Uterus (tissue), 4 donors: ENCODE measurements around the gene DDOST. TPM values are rescaled to one million over a fixed set of nuclear protein-coding genes. Genes with fewer than 3 reads are reported as not detected.

ENCODE experiments used
- DNase-seq, 2 donors: peaks; one replicate each; pipeline ENCODE4 v3.0.0-alpha.2; 2019 to 2020
- H3K27ac ChIP-seq, 2 donors: fragments of 200-600 bp; sonication (generic); 1 replicate in 1 of 2; 2 replicates in 1 of 2; pipeline ENCODE4 v1.5.1; 2016 to 2018
- H3K27me3 ChIP-seq, 2 donors: fragments of 200-600 bp; sonication (generic); one replicate each; pipeline ENCODE4 v1.5.1; 2018 to 2019; ENCODE audit warnings: control low read depth in 1 of 2
- H3K36me3 ChIP-seq, 2 donors: fragments of 200-600 bp; sonication (generic); one replicate each; pipeline ENCODE4 v1.5.1; 2019; ENCODE audit warnings: control low read depth in 1 of 2
- H3K4me1 ChIP-seq, 2 donors: fragments of 200-600 bp; sonication (generic); one replicate each; pipeline ENCODE4 v1.5.1; 2018 to 2019; ENCODE audit warnings: control low read depth in 1 of 2
- H3K4me3 ChIP-seq, 2 donors: fragments of 200-600 bp; sonication (generic); 1 replicate in 1 of 2; 2 replicates in 1 of 2; pipeline ENCODE4 v1.5.1; 2018 to 2019; ENCODE audit warnings: mild to moderate bottlenecking in 1 of 2
- H3K9me3 ChIP-seq, 2 donors: fragments of 200-600 bp; sonication (generic); one replicate each; pipeline ENCODE4 v1.5.1; 2019; ENCODE audit warnings: control low read depth in 1 of 2
- POLR2A ChIP-seq, 2 donors: fragments of 450-650 bp; IDR thresholded peaks; one replicate each; pipeline ENCODE4 v1.6.1; 2016; ENCODE audit warnings: antibody characterized with exemption in 2 of 2, mild to moderate bottlenecking in 1 of 2, moderate library complexity in 1 of 2
- intact Hi-C: fragments of 100-400 bp; cut with DNase I; formaldehyde crosslinking; loops from one replicate; pipeline ENCODE4 v1.15.1; 2023; ENCODE audit warnings: low total_unique reads
- total RNA-seq, 4 donors: library from RNA; depleted of rRNA in 3 of 4; stranded (reverse); fragments of >200 nt in 3 of 4; gene quantifications; one replicate each; pipeline versions ENCODE4 v1.1.0 to v1.2.4, GENCODE V29; 2014 to 2023
- TF ChIP-seq, protein P1 (sequence below), 4 experiments: fragments of 200-600 bp in 2 of 4; fragments of 450-650 bp in 2 of 4; sonication (generic) in 2 of 4; IDR thresholded peaks; one replicate each; pipeline ENCODE4 v1.5.1; 2016 to 2019; ENCODE audit warnings: antibody characterized with exemption in 4 of 4, mild to moderate bottlenecking in 2 of 4, moderate library complexity in 1 of 4
- donor health status: DM: yes; HTN: yes; CAD: no.

The DDOST gene
- total RNA-seq, 4 donors from 2014 or later: 101 to 236 (median 123) TPM

DNA sequence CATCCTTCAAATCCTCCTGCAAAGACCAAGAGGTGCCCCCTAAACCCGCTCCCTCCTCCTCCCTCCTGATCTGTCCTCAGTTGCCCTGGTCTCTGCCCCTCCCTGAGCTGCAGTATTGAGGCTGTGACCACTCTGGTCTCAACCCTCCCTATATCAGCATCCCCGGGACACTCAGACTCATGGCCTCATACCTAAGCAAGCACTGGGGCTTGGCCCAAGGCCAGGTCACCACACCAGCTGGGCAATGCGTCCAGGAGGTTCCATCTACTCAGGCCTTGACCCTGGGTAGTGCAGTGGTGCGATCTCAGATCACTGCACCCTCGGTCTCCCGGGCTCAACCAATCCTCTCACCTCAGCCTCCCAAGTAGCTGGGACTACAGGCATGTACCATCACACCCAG, 46.9 kb upstream of the DDOST start:
- Histone ChIP-seq H3K27me3 (no peaks in the 10 kb centered on the region), H3K4me1 (no peaks in the 10 kb centered on the region), H3K36me3 (no peaks in the 10 kb centered on the region), H3K4me3 (no peak overlapping the region), H3K9me3 (no peaks in the 10 kb centered on the region), H3K27ac (no peak overlapping the region)
- no peak for DNase-seq
- TF ChIP-seq POLR2A (IDR thresholded peaks at IDR 0.05): no peak
- TF ChIP-seq, protein P1, sequence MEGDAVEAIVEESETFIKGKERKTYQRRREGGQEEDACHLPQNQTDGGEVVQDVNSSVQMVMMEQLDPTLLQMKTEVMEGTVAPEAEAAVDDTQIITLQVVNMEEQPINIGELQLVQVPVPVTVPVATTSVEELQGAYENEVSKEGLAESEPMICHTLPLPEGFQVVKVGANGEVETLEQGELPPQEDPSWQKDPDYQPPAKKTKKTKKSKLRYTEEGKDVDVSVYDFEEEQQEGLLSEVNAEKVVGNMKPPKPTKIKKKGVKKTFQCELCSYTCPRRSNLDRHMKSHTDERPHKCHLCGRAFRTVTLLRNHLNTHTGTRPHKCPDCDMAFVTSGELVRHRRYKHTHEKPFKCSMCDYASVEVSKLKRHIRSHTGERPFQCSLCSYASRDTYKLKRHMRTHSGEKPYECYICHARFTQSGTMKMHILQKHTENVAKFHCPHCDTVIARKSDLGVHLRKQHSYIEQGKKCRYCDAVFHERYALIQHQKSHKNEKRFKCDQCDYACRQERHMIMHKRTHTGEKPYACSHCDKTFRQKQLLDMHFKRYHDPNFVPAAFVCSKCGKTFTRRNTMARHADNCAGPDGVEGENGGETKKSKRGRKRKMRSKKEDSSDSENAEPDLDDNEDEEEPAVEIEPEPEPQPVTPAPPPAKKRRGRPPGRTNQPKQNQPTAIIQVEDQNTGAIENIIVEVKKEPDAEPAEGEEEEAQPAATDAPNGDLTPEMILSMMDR (IDR thresholded peaks at IDR 0.05): no peak
- intact Hi-C loops: no loop called here

DNA sequence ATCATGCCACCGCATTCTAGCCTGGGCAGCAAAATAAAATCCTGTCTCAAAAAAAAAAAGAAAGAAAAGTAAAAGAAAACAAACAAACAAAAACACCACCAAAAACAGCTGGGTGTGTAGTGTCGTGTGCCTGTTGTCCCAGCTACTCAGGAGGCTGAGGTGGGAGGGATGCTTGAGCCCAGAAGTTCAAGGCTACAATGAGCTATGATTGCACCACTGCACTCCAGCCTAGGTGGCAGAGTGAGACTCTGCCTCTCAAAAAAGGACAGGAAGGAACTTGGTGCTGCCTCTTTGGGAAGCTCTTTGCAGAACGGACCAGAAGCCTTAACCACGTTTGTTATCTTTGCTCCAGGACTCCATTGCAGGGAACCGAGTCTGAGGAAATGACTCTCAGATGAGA, 45.7 kb upstream of the DDOST start:
- H3K4me3 ChIP-seq: no peak overlapping the region
- intact Hi-C loops: no loop called here

DNA sequence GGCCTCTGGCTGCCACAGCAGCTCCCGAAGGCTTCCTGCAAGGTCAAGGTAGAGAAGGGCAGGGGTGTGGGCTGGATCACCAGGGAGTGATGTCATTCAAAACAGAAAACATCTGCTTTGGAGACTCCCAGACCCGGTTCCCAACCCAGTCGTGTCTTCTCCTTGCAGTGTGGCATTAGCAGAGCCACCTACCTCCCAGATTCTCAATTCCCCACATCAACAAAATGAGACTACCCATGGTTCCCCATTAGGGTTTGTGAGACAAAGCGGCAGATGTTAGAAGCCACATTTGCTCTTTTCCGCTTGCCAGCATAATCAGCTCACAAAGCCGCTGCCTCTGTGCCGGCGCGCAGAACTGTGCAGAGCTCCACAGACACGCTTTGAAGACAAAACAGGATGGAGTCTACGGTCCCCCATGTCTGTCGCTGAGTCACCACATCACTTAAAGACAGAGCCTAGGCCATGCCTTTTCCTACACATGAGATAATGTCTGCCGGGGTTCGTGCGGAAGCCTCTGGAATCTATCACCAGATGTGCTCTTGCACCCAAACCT, 44.1 kb upstream of the DDOST start:
- Histone ChIP-seq H3K27me3 (no peaks in the 10 kb centered on the region), H3K36me3 (no peaks in the 10 kb centered on the region), H3K27ac (no peak overlapping the region), H3K9me3 (no peaks in the 10 kb centered on the region), H3K4me1 (no peaks in the 10 kb centered on the region), H3K4me3 (no peak overlapping the region)
- TF ChIP-seq, protein P1 (IDR thresholded peaks at IDR 0.05): no peak
- TF ChIP-seq POLR2A (IDR thresholded peaks at IDR 0.05): no peak
- DNase-seq: no peak
- intact Hi-C loops: no loop called here

More for the DNA sequence above, 45.7 kb upstream of the DDOST start:
- TF ChIP-seq, protein P1 (IDR thresholded peaks at IDR 0.05): no peak
- TF ChIP-seq POLR2A (IDR thresholded peaks at IDR 0.05): no peak
- Histone ChIP-seq H3K36me3 (no peaks in the 10 kb centered on the region), H3K27me3 (no peaks in the 10 kb centered on the region), H3K4me1 (no peaks in the 10 kb centered on the region), H3K27ac (no peak overlapping the region), H3K9me3 (no peaks in the 10 kb centered on the region)
- DNase-seq: no peak

DNA sequence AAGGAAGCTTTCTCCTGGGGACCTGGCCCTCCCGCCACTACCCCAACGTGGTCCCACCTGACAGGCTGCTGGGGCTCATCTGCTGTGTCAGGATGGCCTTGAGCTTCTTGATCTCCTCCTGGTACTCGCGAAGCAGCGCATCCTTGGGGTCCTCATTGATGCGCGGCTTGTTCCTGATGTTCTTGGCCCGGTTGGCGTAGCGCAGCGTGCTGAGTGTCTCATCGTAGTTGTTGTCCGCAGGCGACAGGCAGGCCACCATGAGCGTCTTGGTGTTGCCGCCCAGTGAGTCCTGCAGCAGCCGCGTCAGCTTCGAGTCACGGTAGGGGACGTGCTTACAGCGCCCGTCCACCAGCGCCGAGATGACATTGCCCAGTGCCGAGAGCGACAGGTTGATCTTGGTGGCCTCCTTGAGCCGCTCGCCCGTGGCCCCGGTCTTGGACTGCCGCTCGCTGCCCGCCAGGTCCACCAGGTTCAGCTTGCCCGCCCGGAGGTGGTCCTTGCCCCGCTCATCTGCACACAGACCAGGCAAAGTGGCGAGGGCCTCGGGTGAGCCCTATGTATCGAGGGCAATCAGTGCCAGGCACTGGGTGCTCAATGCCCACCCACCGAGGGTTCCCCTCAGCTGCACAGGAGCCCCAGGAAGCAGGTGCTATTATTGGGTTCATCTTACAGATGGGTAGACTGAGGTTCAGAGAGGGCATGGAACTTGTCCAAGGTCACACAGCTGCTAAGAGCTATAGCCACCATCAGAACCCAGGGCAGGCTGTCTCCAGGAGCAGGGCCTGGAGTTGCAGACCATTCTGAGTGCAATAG, 43.4 kb upstream of the DDOST start:
- no peak overlapping the region for H3K4me3 ChIP-seq
- intact Hi-C loops: no loop called here
- TF ChIP-seq POLR2A (IDR thresholded peaks at IDR 0.05): no peak
- TF ChIP-seq, protein P1 (IDR thresholded peaks at IDR 0.05): no peak

DNA sequence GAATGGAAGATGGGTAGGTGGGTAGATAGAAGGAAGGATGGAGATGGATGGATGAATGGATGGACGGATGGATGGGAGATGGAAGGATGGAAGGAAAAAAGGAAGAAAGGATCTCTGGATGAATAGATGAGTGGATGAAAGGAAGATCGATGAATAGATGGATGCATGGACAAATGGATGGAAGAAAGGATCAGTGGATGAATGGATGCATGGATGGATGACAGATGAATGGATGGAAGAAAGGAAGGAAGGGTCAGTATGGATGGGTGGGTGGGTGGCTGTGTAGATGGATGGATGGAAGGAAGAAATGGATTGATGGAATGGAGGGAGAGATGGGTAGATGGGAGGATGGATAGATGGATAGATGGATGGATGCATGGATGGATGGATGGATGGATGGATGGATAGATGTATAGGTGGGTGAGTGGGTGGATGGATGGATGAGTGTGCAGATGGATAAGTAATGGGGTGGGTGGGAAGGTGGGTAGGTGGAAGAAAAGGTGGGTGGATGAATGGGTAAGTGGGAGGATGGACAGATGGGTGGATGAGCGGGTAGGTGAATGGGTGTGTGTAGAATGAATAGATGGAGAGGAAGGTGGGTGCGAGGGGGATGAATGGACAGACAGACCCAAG, 42.1 kb upstream of the DDOST start:
- Histone ChIP-seq H3K36me3 (no peaks in the 10 kb centered on the region), H3K27me3 (no peaks in the 10 kb centered on the region), H3K4me3 (no peak overlapping the region), H3K27ac (no peak overlapping the region), H3K4me1 (peaks cover 0 to 3% of the 10 kb centered on the region in 2 donors), H3K9me3 (no peaks in the 10 kb centered on the region)
- intact Hi-C loops: no loop called here
- TF ChIP-seq, protein P1 (IDR thresholded peaks at IDR 0.05): no peak
- no peak for TF ChIP-seq POLR2A (IDR thresholded peaks at IDR 0.05)
- DNase-seq: no peak

More for the DNA sequence above, 43.4 kb upstream of the DDOST start:
- no peak overlapping the region for H3K27ac ChIP-seq
- no peaks in the 10 kb centered on the region for H3K27me3 ChIP-seq
- H3K36me3 ChIP-seq: no peaks in the 10 kb centered on the region
- DNase-seq: no peak
- H3K9me3 ChIP-seq: no peaks in the 10 kb centered on the region
- no peaks in the 10 kb centered on the region for H3K4me1 ChIP-seq
